Measurements from ENCODE around the gene MCL1. TPM values are rescaled to one million over a fixed set of nuclear protein-coding genes. Genes with fewer than 3 reads are reported as not detected.
"Not testable (repeated sequence)": the region's sequence is repeated elsewhere in the genome, so short reads cannot be mapped to it uniquely, and the experiment has no call there.

Gene MCL1
- total RNA-seq, 2 donors from 2014 or later, result 161 to 168 TPM

DNA sequence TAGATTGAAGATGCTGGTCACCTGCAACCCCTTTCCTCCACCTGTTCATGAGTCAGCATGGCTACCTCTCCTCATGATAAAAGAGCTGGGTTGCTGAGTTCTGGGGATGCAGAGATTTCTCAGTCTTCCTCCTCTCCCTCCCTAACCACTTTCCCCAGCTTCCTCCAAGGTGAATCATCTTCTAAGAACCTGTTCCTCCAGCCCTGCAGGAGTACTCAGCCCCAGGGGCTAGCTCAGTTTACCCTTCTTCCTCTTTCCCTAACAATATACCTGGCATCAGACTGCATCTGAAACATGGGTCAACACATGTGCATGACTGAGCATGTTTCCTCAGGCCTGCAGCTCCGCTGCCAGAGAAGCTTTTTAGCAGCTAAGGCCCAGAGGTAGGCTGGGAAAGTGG is 44.7 kb upstream of the MCL1 start:
- not testable (repeated sequence) for H3K36me3 ChIP-seq; H3K9me3 ChIP-seq; H3K27me3 ChIP-seq (replicated peaks; ENCODE audit: insufficient read depth); H3K4me3 ChIP-seq
- DNase-seq (ENCODE audit: low spot score), result peak; percentile 68
- WGBS, result 63% methylated on average over 1 of the region's 1 CpG
- H3K4me1 ChIP-seq (replicated peaks), result peaks cover 13% of the 10 kb centered on the region
- intact Hi-C loops (cut with DNase I), result loop anchor here (10.0 kb wide), 1 partner anchor 149 kb away; no protein-coding TSS in a partner anchor
- peak overlapping the region; percentile 53 to 58 for H3K27ac ChIP-seq
- TF ChIP-seq POLR2A (IDR thresholded peaks at IDR 0.05), result peak; percentile 21
- TF ChIP-seq POLR2AphosphoS5 (IDR thresholded peaks at IDR 0.05), result peak; percentile 75

DNA sequence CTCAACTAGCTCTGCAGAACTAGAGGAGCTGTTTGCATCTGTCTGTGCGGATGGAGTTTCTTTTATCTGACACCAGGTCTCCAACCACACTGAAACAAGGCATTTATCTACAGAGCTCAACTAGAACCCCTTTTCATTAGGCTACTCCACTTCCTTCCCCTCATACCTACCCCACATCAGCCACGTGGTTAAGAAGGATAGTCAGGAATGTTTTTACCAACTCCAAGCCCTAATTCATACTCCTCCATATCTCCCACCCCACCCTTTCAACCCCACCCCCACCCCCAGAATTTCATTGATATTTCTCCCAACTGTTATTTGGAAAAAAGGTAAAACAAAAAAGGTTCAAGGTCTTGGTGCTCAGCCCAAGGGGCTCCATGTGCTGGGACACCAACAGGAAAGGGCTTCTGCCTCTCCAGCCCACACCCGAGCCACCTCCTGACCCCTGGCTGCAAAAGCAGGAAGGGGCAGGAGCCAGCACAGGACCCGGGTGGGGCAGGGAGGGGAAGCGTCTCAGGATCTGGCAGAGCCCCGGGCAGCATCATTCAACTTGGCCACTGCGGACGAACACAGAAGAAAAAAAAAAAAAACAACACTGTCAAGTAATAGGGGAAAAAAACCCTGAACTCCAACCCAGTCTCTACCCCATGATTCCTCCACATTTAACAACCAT is 43.0 kb upstream of the MCL1 start:
- peak overlapping the region; percentile 68 to 77 for H3K27ac ChIP-seq
- H3K27me3 ChIP-seq (replicated peaks; ENCODE audit: insufficient read depth), result no peaks in the 10 kb centered on the region
- H3K9me3 ChIP-seq, result no peaks in the 10 kb centered on the region
- H3K4me1 ChIP-seq (replicated peaks), result peaks cover 8% of the 10 kb centered on the region
- TF ChIP-seq POLR2A (IDR thresholded peaks at IDR 0.05) (no peak), POLR2AphosphoS5 (IDR thresholded peaks at IDR 0.05) (no peak)
- no peak overlapping the region for H3K4me3 ChIP-seq
- H3K36me3 ChIP-seq, result peaks cover 5 to 6% of the 10 kb centered on the region in 2 donors
- WGBS, result 39% methylated on average over 8 of the region's 8 CpGs
- intact Hi-C loops (cut with DNase I), result loop anchor here (10.0 kb wide), 1 partner anchor 148 kb away; no protein-coding TSS in a partner anchor
- DNase-seq (ENCODE audit: low spot score), result no peak

DNA sequence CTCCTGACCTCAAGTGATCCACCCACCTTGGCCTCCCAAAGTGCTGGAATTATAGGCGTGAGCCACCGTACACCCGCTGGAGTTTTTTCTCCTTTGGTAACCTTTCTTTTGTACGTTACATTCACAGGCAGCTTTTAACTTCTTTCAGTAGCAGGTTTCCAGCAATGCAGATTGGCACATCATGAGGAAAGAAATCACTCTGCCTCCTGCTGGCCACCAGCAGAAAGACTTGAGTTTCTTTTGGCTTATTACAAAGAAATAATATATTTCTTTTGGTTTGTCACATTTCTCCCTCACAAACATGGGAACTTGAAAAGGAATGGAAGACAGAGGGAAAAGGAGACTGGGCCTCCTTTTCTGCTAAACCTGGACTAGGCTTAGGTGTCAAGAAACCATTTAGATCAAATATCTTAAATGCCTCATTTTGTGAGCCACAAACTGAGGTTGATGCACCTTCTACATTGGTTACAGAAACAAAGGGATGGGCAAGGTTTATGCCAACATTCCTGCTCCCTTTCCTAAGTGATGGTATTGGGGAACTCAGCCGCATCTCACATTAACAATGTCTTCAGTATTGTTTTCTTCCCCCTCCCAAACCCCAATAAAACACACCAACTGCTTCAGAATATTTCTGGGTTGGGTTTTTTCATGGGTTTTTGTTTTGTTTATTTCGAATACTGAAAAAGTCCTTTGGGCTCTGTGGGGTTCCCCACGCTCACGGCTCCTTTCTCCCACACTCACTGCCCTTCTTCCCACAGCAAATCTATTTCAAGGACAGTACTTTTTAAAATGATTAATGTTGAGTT is 42.3 kb upstream of the MCL1 start:
- no peak overlapping the region for H3K4me3 ChIP-seq
- no peaks in the 10 kb centered on the region for H3K27me3 ChIP-seq (replicated peaks; ENCODE audit: insufficient read depth)
- H3K36me3 ChIP-seq, result peaks cover 2 to 6% of the 10 kb centered on the region in 2 donors
- intact Hi-C loops (cut with DNase I), result loop anchor here (2.0 to 10.0 kb wide), 2 partner anchors 61 to 147 kb away; no protein-coding TSS in a partner anchor
- H3K9me3 ChIP-seq, result no peaks in the 10 kb centered on the region
- peak; percentile 37 for DNase-seq (ENCODE audit: low spot score)
- H3K4me1 ChIP-seq (replicated peaks), result peaks cover 8% of the 10 kb centered on the region
- H3K27ac ChIP-seq, result peak overlapping the region; percentile 68 to 77
- WGBS, result 52% methylated on average over 8 of the region's 8 CpGs
- TF ChIP-seq, protein P1, sequence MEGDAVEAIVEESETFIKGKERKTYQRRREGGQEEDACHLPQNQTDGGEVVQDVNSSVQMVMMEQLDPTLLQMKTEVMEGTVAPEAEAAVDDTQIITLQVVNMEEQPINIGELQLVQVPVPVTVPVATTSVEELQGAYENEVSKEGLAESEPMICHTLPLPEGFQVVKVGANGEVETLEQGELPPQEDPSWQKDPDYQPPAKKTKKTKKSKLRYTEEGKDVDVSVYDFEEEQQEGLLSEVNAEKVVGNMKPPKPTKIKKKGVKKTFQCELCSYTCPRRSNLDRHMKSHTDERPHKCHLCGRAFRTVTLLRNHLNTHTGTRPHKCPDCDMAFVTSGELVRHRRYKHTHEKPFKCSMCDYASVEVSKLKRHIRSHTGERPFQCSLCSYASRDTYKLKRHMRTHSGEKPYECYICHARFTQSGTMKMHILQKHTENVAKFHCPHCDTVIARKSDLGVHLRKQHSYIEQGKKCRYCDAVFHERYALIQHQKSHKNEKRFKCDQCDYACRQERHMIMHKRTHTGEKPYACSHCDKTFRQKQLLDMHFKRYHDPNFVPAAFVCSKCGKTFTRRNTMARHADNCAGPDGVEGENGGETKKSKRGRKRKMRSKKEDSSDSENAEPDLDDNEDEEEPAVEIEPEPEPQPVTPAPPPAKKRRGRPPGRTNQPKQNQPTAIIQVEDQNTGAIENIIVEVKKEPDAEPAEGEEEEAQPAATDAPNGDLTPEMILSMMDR (IDR thresholded peaks at IDR 0.05), result peak in 3 of 4 experiments; percentile 66 to 72 (median 72)
- no peak for TF ChIP-seq POLR2A (IDR thresholded peaks at IDR 0.05)
- peak; percentile 59 for TF ChIP-seq POLR2AphosphoS5 (IDR thresholded peaks at IDR 0.05)

DNA sequence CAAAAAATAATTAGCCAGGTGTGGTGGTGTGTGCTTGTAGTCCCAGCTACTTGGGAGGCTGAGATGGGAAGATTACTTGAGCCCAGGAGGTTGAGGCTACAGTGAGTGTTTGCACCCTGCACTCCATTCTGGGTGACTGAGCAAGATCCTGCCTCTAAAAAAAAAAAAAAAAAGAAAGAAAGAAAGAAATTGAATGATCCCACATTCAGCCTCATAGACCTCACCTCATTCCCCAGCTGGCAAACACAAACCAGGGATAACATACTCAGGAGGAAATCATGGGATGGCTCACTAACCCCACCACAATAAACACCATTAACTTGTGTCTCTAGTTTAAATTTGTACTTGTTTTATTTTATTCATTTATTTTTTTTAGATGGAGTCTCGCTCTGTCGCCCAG is 41.5 kb upstream of the MCL1 start:
- H3K36me3 ChIP-seq, result peaks cover 0 to 6% of the 10 kb centered on the region in 2 donors
- peaks cover 8% of the 10 kb centered on the region for H3K4me1 ChIP-seq (replicated peaks)
- WGBS, result 100% methylated on average over 2 of the region's 2 CpGs

DNA sequence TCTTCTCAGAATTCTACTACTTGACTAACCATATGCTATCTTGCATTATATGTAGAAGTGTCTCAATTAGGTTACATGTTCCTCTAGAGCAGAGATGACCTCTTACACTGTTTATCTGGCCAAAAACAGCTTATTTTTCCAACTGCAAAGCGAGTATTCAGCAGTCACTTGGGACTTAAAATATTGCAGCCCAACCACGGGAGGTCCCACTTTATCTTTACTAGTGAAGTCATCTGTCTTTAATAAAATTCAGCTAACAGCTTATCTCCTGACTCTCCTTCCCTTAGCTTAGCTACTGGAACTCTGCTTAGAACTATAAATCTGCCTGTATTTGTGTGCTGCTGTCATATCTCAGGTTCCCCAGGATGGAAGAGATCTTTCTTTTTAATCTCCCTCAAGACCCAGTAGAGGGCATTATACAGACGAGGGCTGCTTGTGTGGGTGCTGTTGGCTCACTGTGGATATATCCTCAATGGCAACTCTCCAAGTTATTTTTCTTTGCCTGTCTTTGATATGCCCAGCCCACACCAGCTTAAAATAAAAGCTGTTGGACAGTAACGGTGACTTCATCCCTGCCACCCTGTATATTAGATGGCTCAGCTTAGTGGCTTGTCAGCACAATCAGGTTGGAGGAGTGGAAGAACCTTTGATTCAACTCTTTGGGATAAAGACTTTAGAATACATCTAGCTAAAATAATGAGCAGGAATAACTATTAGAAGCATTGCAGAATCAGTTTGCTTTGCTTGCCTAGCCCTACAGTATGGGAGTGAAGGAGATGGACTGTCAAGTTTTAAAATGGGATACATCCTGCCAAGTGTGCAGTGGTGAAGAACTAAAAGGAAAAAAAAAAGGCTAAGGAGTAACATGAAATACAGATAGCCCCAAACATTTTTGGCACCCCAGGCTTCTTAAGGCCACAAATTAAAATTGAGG is 40.4 kb upstream of the MCL1 start:
- Histone ChIP-seq H3K27ac (peak overlapping the region; percentile 68 to 77), H3K27me3 (replicated peaks; ENCODE audit: insufficient read depth) (no peaks in the 10 kb centered on the region), H3K4me1 (replicated peaks) (peaks cover 8% of the 10 kb centered on the region), H3K9me3 (no peaks in the 10 kb centered on the region), H3K4me3 (no peak overlapping the region), H3K36me3 (no peaks in the 10 kb centered on the region)
- intact Hi-C loops (cut with DNase I), result loop anchor here (2.0 to 10.0 kb wide), 2 partner anchors 59 to 145 kb away; no protein-coding TSS in a partner anchor
- peak; percentile 55 for DNase-seq (ENCODE audit: low spot score)
- WGBS, result 22% methylated on average over 4 of the region's 4 CpGs
- TF ChIP-seq POLR2A (IDR thresholded peaks at IDR 0.05) (peak; percentile 33), POLR2AphosphoS5 (IDR thresholded peaks at IDR 0.05) (peak; percentile 83)
- TF ChIP-seq, protein P1 (IDR thresholded peaks at IDR 0.05), result peak in 3 of 4 experiments; percentile 36 to 49 (median 47)

More for the DNA sequence above, 41.5 kb upstream of the MCL1 start:
- Histone ChIP-seq H3K9me3 (no peaks in the 10 kb centered on the region), H3K27me3 (replicated peaks; ENCODE audit: insufficient read depth) (no peaks in the 10 kb centered on the region), H3K27ac (peak overlapping the region; percentile 68 to 77), H3K4me3 (no peak overlapping the region)
- TF ChIP-seq POLR2A (IDR thresholded peaks at IDR 0.05), result no peak
- no peak for TF ChIP-seq POLR2AphosphoS5 (IDR thresholded peaks at IDR 0.05)
- TF ChIP-seq, protein P1 (IDR thresholded peaks at IDR 0.05), result no peak
- DNase-seq (ENCODE audit: low spot score), result no peak
- intact Hi-C loops (cut with DNase I), result loop anchor here (2.0 to 10.0 kb wide), 2 partner anchors 60 to 146 kb away; no protein-coding TSS in a partner anchor

Data from prostate gland (tissue), 2 donors.